K562 (cell line): ENCODE data around the gene HEXIM2. TPM values are rescaled to one million over a fixed set of nuclear protein-coding genes. Genes with fewer than 3 reads are reported as not detected.
A peak's percentile ranks its signal among the peaks of the same experiment; 100 is the strongest.

Experiments used
- BMI1 ChIP-seq: fragments of 150-350 bp; IDR thresholded peaks from 2 replicates; pipeline ENCODE4 v1.6.1; 2014; ENCODE audit warnings: low read length
- CTBP1 ChIP-seq: fragments of 450-650 bp; IDR thresholded peaks from 2 replicates; pipeline ENCODE4 v1.6.1; 2016; ENCODE audit warnings: borderline replicate concordance
- DPF2 ChIP-seq: fragments of 450-650 bp; IDR thresholded peaks from 2 replicates; pipeline ENCODE4 v1.6.1; 2016
- ETS2 ChIP-seq: IDR thresholded peaks from 2 replicates; pipeline ENCODE4 v1.6.1; 2016; ENCODE audit warnings: borderline replicate concordance, missing genetic modification characterization, mild to moderate bottlenecking, moderate library complexity, missing compliant biosample characterization; ENCODE audit not compliant: poor library complexity, severe bottlenecking
- HDAC8 ChIP-seq: fragments of 450-650 bp; IDR thresholded peaks from 2 replicates; pipeline ENCODE4 v1.6.1; 2016; ENCODE audit warnings: mild to moderate bottlenecking, missing genetic modification characterization, moderate library complexity, missing compliant biosample characterization
- JUND ChIP-seq, 2 experiments: IDR thresholded peaks; 2 replicates in 1 of 2; 3 replicates in 1 of 2; pipeline ENCODE4 v1.6.1; 2011; ENCODE audit warnings: borderline replicate concordance in 2 of 2, low read depth in 2 of 2, low read length in 2 of 2, improper control_type of control experiment in 1 of 2, missing biosample characterization in 1 of 2, missing genetic modification characterization in 1 of 2, missing genetic modification reagents in 1 of 2
- POLR2G ChIP-seq: fragments of 200-400 bp; formaldehyde crosslinking; IDR thresholded peaks from 2 replicates; pipeline ENCODE4 v1.6.1; 2017; ENCODE audit warnings: low read depth, mild to moderate bottlenecking, antibody characterized with exemption, low read length, moderate library complexity
- SAP30 ChIP-seq: fragments of 200-600 bp; sonication (generic); IDR thresholded peaks from 2 replicates; pipeline ENCODE4 v1.6.1; 2012; ENCODE audit warnings: borderline replicate concordance, low read depth, mild to moderate bottlenecking, moderate library complexity, low read length, control low read depth, inconsistent platforms; ENCODE audit not compliant: insufficient read depth, poor library complexity, severe bottlenecking
- SMARCA5 ChIP-seq: fragments of 450-650 bp; IDR thresholded peaks from 2 replicates; pipeline ENCODE4 v1.6.1; 2016
- SUPT5H ChIP-seq: fragments of 450-650 bp; IDR thresholded peaks from 2 replicates; pipeline ENCODE4 v1.6.1; 2016
- TRIM24 ChIP-seq, 2 experiments: fragments of 450-650 bp; IDR thresholded peaks; 2 replicates each; pipeline ENCODE4 v1.6.1; 2016
- TRIM28 ChIP-seq: fragments of 450-650 bp; IDR thresholded peaks from 2 replicates; pipeline ENCODE4 v1.6.1; 2017
- YBX1 ChIP-seq: fragments of 450-650 bp; IDR thresholded peaks from 2 replicates; pipeline ENCODE4 v1.7.1; 2016; ENCODE audit warnings: mild to moderate bottlenecking
- ZNF165 ChIP-seq: fragments of 250-450 bp; sonication (Bioruptor Pico); IDR thresholded peaks from 2 replicates; pipeline ENCODE4 v1.4.0; 2020; ENCODE audit warnings: borderline replicate concordance
- ZNF584 ChIP-seq: fragments of 200-800 bp; sonication (Bioruptor generic); IDR thresholded peaks from 2 replicates; pipeline ENCODE4 v1.6.1; 2016; ENCODE audit warnings: low read depth, mild to moderate bottlenecking, missing genetic modification characterization, missing compliant biosample characterization
- ZNF696 ChIP-seq: fragments of 250-450 bp; sonication (Bioruptor Pico); conservative IDR thresholded peaks from 2 replicates; pipeline ENCODE4 v1.4.0; 2020; ENCODE audit warnings: mild to moderate bottlenecking, moderate library complexity
- polyA plus RNA-seq, 8 experiments: library from polyadenylated mRNA; depleted of rRNA in 4 of 8; stranded (reverse) in 5 of 8; unstranded in 3 of 8; fragments of >200 nt; fragmentation: Nextera tagmentation in 2 of 8; fragmentation: Illumina TruSeq in 1 of 8; extraction: Ambion mirVana in 2 of 8; extraction: Trizol in 1 of 8; gene quantifications; 2 replicates each; pipeline versions ENCODE4 v1.2.1 to v1.2.3, GENCODE V29; 2011 to 2014; ENCODE audit warnings: inconsistent platforms in 1 of 8, missing spikeins in 1 of 8
- total RNA-seq, 7 experiments: library from RNA; depleted of rRNA in 6 of 7; stranded (reverse); fragments of >200 nt in 6 of 7; fragmentation: Illumina TruSeq in 2 of 7; extraction: Trizol in 2 of 7; gene quantifications; 2 replicates each; pipeline versions ENCODE4 v1.2.1 to v1.2.3, GENCODE V29; 2011 to 2021; ENCODE audit warnings: low replicate concordance in 1 of 7
- TF ChIP-seq, protein P1 (sequence below): conservative IDR thresholded peaks from 2 replicates; pipeline ENCODE4 v1.6.1; 2011; ENCODE audit warnings: low read depth, mild to moderate bottlenecking, low read length; ENCODE audit not compliant: control insufficient read depth
- TF ChIP-seq, protein P2 (sequence below): sonication (generic); formaldehyde crosslinking; IDR thresholded peaks from 2 replicates; pipeline ENCODE4 v1.8.0; 2022; ENCODE audit warnings: missing genetic modification reagents, mild to moderate bottlenecking, moderate library complexity, borderline replicate concordance
- TF ChIP-seq, protein P3 (sequence below), 2 experiments: fragments of 450-650 bp; IDR thresholded peaks; 2 replicates each; pipeline ENCODE4 v1.6.1; 2018; ENCODE audit warnings: mild to moderate bottlenecking in 2 of 2, low read depth in 1 of 2; ENCODE audit not compliant: partially characterized antibody in 2 of 2

HEXIM2 gene
- total and polyA plus RNA-seq, 9 of the 15 experiments (the other 6 are each of a cell fraction or from before 2014, with no cell fraction given): 0.69 to 3.4 (median 1.1) TPM; not detected in 2

- TF ChIP-seq JUND (IDR thresholded peaks at IDR 0.05; ENCODE audit: borderline replicate concordance, low read depth, low read length) (peak; percentile 99), JUND (tag; IDR thresholded peaks at IDR 0.05; ENCODE audit: borderline replicate concordance, low read depth, low read length) (peak; percentile 95), SUPT5H (peak; percentile 63), BMI1 (peak; percentile 80), ZNF696 (CRISPR knock-in tag) (no peak), SAP30 (no peak), POLR2G (peak; percentile 88), ETS2 (tag) (peak; percentile 29), TRIM28 (no peak), SMARCA5 (no peak), ZNF584 (peak; percentile 78; the same call in 1 of the 2 replicates), DPF2 (peak; percentile 96), TRIM24 (IDR thresholded peaks at IDR 0.05) (0 out of 4 replicates have a peak, but pooled peaks of 1 of the 2 experiments have one; percentile 35), HDAC8 (0 out of 2 replicates have a peak, but pooled peaks have one; percentile 30), ZNF165 (CRISPR knock-in tag) (no peak), CTBP1 (peak; percentile 53), YBX1 (no peak)
- TF ChIP-seq, protein P1, sequence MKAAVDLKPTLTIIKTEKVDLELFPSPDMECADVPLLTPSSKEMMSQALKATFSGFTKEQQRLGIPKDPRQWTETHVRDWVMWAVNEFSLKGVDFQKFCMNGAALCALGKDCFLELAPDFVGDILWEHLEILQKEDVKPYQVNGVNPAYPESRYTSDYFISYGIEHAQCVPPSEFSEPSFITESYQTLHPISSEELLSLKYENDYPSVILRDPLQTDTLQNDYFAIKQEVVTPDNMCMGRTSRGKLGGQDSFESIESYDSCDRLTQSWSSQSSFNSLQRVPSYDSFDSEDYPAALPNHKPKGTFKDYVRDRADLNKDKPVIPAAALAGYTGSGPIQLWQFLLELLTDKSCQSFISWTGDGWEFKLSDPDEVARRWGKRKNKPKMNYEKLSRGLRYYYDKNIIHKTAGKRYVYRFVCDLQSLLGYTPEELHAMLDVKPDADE: peak; percentile 90
- TF ChIP-seq, protein P2, sequence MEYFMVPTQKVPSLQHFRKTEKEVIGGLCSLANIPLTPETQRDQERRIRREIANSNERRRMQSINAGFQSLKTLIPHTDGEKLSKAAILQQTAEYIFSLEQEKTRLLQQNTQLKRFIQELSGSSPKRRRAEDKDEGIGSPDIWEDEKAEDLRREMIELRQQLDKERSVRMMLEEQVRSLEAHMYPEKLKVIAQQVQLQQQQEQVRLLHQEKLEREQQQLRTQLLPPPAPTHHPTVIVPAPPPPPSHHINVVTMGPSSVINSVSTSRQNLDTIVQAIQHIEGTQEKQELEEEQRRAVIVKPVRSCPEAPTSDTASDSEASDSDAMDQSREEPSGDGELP (CRISPR knock-in tag): peak; percentile 93
- TF ChIP-seq, protein P3, sequence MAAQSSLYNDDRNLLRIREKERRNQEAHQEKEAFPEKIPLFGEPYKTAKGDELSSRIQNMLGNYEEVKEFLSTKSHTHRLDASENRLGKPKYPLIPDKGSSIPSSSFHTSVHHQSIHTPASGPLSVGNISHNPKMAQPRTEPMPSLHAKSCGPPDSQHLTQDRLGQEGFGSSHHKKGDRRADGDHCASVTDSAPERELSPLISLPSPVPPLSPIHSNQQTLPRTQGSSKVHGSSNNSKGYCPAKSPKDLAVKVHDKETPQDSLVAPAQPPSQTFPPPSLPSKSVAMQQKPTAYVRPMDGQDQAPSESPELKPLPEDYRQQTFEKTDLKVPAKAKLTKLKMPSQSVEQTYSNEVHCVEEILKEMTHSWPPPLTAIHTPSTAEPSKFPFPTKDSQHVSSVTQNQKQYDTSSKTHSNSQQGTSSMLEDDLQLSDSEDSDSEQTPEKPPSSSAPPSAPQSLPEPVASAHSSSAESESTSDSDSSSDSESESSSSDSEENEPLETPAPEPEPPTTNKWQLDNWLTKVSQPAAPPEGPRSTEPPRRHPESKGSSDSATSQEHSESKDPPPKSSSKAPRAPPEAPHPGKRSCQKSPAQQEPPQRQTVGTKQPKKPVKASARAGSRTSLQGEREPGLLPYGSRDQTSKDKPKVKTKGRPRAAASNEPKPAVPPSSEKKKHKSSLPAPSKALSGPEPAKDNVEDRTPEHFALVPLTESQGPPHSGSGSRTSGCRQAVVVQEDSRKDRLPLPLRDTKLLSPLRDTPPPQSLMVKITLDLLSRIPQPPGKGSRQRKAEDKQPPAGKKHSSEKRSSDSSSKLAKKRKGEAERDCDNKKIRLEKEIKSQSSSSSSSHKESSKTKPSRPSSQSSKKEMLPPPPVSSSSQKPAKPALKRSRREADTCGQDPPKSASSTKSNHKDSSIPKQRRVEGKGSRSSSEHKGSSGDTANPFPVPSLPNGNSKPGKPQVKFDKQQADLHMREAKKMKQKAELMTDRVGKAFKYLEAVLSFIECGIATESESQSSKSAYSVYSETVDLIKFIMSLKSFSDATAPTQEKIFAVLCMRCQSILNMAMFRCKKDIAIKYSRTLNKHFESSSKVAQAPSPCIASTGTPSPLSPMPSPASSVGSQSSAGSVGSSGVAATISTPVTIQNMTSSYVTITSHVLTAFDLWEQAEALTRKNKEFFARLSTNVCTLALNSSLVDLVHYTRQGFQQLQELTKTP (IDR thresholded peaks at IDR 0.05; ENCODE audit: low read depth in 1 of 2, partially characterized antibody in 2 of 2): peak in 1 of 2 experiments; percentile 38
These were observed 37.5 kb upstream of the HEXIM2 start (continued) for GRCh38 chr17:45123930-45124796.
